HG03103 (cell line): ENCODE results near the gene CEP57L1.
"Not testable (repeated sequence)": the region's sequence is repeated elsewhere in the genome, so short reads cannot be mapped to it uniquely, and the experiment has no call there.

Source experiments
- ATAC-seq: cut with Tn5 transposase; IDR thresholded peaks from one replicate; pipeline ENCODE4 v1.9.1; 2021; ENCODE audit warnings: low read depth; ENCODE audit not compliant: unreplicated experiment

Gene CEP57L1

GRCh38 chr6:109073344-109074132 lies 21.8 kb upstream of the CEP57L1 start:
- ATAC-seq: no peak

GRCh38 chr6:109074133-109074415 lies 21.2 kb upstream of the CEP57L1 start:
- no peak for ATAC-seq

GRCh38 chr6:109075934-109076333 lies 19.4 kb upstream of the CEP57L1 start:
- no peak for ATAC-seq

GRCh38 chr6:109076377-109076776 lies 18.9 kb upstream of the CEP57L1 start:
- no peak for ATAC-seq

GRCh38 chr6:109079981-109080380 lies 15.3 kb upstream of the CEP57L1 start:
- no peak for ATAC-seq

GRCh38 chr6:109081026-109081425 lies 14.3 kb upstream of the CEP57L1 start:
- no peak for ATAC-seq

- no peak for ATAC-seq
Observed at GRCh38 chr6:109081516-109082187, 13.7 kb upstream of the CEP57L1 start.

GRCh38 chr6:109082188-109082577 lies 13.1 kb upstream of the CEP57L1 start:
- no peak for ATAC-seq

GRCh38 chr6:109083657-109084056 lies 11.7 kb upstream of the CEP57L1 start:
- ATAC-seq: no peak

- not testable (repeated sequence) for ATAC-seq
Observed at GRCh38 chr6:109084146-109084545, 11.2 kb upstream of the CEP57L1 start.

GRCh38 chr6:109087661-109088264 lies 7.5 kb upstream of the CEP57L1 start:
- ATAC-seq: no peak

- ATAC-seq: no peak
Observed at GRCh38 chr6:109088995-109089394, 6.3 kb upstream of the CEP57L1 start.

- ATAC-seq: no peak
Observed at GRCh38 chr6:109091314-109092024, 3.8 kb upstream of the CEP57L1 start.

GRCh38 chr6:109092074-109092473 lies 3.2 kb upstream of the CEP57L1 start:
- no peak for ATAC-seq

- ATAC-seq: no peak
Observed at GRCh38 chr6:109093732-109094415, 1.4 kb upstream of the CEP57L1 start.

GRCh38 chr6:109094416-109095035 lies 781 bp upstream of the CEP57L1 start, which contains the start of gene SESN1:
Gene SESN1, minus strand, starts transcription at chr6:109094846. Its CDS starts 773 bp downstream, at chr6:109094073.
- ATAC-seq: peak; percentile 53

GRCh38 chr6:109095835-109096084 lies 453 bp downstream of the CEP57L1 start:
- ATAC-seq: no peak

GRCh38 chr6:109096208-109096607 lies 901 bp downstream of the CEP57L1 start:
- no peak for ATAC-seq

GRCh38 chr6:109097661-109098060 lies 2.4 kb downstream of the CEP57L1 start:
- no peak for ATAC-seq

GRCh38 chr6:109102762-109103161 lies 7.5 kb downstream of the CEP57L1 start:
- ATAC-seq: no peak
